GM19468 (cell line): Measurements from ENCODE around the gene CACUL1.
"Not testable (repeated sequence)": the region's sequence is repeated elsewhere in the genome, so short reads cannot be mapped to it uniquely, and the experiment has no call there.

ENCODE experiments used
- ATAC-seq: cut with Tn5 transposase; IDR thresholded peaks from one replicate; pipeline ENCODE4 v1.9.1; 2021; ENCODE audit warnings: mild to moderate bottlenecking, moderate library complexity, moderate number of reproducible peaks; ENCODE audit not compliant: unreplicated experiment; ENCODE audit errors: extremely low read depth

Gene CACUL1

DNA sequence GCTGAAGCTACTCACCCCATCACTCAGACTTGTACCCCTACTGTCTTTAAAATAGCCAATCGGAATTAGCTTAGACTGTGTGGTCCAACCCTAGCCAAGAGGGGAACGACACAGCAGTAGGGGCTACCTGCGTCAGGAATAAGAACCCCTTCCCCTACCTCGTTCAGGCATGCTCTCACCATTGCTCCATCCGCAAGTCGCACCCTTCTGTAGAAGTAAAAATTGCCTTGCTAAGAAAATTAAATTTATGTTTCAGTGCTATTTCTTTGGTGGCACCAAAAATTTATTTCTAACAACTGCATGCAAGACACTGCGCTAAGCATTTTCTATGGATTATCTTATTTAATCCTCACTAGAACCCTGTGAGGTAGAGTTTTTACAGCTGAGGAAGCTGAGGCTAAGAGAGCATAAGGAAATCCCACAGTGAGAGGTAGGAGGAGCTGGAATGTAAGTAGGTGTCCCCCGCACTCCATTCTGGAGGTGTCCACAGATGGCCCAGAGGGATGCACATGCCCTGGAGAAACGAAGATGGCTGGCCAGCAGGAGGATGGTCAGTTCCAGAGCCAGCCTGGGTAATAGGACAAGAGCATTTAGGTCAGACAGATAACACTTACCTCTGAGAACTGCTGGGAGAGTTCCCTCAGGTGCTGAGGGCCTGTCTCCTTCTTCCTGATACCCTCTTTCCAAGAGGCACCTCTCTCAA, 15.3 kb upstream of the CACUL1 start:
- no peak for ATAC-seq

DNA sequence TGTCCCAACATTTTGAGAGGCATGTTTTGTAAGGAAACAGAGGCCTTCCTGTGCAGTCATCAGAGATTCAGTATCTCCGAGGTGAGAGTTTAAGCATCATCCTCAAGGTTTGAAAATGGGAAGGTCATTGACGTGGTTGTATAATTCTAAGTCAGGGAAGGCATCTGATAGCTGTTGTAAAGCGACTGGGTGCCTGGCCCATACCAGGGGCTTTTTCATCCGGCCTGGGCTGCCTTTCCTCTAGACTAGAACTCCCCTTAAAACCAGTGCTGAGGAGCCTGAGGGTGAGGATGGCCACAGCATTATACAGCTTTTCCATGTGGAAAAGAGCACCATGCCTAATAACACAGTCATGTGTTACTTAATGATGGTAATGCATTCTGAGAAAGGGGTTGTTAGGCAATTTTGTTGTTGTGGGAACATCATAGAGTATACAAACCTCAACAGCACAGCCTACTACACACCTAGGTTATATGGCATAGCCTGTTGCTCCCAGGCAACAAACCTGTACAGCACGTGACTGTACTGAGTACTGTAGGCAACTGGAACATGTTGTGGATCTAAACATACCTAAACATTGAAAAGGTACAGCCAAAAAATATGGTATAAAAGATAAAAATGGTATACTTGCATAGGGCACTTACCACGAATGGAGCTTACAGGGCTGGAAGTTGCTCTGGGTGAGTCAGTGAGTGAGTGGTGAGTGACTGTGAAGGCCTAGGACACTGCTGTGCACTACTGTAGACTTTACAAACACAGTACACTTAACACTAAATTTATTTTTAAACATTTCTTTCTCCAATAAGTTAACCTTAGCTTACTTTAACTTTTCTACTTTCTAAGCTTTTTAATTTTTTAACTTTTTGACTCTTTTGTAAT, 13.5 kb upstream of the CACUL1 start:
- ATAC-seq = no peak

DNA sequence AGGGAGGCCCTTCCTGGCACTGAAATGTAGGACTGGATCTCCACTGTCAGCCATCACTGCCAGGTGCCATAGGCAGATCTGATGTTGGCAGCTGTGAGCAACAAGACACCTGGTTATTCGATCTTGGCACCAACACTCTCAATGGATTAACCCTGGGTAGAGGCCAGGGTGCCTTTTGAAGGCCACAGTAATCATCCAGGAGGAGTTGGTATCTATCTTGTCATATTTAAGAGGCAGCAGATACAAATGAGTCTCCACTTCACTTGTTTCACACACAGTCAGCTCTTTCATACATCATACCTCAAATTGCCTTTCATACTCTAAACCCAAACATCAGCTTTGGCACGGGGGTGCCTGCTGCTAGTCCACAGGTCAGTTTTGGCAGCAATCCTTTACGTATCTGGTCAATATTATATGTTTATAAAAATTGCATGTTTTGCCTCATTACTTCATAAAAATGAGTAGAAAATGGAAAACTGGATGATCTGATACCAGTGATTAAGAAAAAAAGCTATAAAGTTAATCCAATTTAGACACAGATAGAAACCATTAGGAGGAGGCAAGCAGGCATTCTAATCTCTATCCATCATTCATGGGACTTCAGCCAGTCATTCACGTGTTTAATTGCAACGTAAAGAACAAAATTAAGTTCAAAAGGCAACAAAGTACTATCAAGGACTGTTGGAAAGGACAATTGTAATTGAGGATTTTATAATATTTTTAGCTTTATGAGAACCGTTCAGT, 12.7 kb upstream of the CACUL1 start:
- no peak for ATAC-seq

DNA sequence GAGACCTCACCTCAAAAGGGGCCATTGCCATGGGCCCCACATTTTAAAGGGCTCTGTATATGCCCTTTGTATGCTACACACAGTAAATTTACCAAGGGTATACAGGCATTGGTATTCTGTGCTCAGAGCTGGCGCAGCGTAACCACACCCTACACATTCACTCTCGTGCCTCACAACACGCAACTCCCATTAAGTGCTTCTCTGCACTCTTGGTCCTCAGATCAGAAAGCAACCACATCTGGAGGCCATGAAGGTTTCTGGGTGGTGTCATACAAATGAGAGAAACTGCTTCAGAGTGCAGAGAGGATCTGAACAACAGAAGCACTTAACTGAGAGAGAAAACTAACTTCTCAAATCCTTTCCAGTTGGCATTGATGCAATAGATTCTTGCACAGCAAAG, 9.4 kb upstream of the CACUL1 start:
- no peak for ATAC-seq

DNA sequence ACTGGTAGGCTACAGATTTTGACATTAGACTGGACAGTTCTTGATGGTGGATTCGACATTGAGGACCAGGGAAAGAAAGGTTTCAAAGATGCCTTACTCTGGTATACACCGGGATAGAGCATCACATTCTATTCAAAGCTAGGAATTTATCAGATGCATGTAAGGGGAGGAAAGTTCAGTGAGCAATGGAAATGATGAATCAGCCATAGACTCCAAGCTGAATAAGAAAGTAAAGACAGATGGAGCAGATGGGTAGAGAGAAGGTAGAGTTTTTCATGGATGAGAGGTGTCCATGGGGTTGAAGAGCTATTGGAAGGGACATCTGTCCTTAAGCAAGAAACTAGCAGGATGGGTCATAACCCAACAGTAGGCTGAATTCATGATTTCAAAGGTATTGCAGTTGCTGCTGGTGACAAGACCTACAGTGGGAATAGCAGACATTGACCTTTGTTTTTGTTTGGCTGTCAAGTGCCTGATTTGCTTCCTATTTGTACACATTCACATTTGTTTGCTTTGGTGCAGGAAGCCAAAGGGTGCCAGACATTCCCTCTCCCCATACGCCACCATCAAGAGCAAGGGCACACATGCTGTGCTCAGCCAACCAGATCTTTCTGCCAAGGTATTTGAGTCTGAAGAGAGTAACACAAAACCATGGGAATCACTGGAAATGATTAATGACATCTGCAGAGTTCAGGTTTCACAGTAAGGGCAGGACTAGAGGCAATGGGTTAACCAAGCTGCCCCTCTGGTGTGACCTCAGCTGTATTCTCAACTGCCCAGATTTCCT, 8.6 kb upstream of the CACUL1 start:
- ATAC-seq = no peak

DNA sequence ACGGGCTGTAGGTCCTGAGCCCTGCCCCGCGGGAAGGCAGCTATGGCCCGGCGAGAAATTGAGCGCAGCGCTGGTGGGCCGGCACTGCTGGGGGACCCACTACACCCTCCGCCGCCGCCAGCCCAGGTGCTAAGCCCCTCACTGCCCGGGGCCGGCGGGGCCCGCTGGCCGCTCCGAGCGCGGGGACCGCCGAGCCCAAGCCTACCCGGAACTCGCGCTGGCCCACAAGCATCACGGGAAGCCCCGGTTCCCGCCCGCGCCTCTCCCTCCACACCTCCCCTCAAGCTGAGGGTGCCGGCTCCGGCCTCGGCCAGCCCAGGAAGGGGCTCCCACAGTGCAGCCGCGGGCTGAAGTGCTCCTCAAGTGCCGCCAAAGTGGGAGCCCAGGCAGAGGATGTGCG, 5.5 kb upstream of the CACUL1 start:
- ATAC-seq = no peak

DNA sequence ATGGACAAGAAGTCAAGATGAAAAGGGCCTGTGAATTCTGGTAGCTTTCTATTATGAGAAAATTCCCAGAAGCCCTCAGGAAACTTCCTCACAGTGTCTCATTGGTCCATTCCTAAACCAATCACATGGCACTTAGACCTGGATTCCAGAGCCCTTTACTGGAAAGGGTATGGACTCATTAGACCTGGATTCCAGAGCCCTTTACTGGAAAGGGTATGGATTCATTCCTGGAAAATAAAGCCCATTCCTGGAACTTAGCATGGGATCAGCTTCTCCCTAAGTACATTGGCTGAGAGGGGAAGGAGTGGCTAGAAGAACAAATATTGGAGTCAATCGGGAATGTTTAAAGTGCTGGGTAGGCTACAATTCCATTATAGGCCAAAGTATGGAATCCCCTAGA, 3.7 kb upstream of the CACUL1 start:
- ATAC-seq = no peak

DNA sequence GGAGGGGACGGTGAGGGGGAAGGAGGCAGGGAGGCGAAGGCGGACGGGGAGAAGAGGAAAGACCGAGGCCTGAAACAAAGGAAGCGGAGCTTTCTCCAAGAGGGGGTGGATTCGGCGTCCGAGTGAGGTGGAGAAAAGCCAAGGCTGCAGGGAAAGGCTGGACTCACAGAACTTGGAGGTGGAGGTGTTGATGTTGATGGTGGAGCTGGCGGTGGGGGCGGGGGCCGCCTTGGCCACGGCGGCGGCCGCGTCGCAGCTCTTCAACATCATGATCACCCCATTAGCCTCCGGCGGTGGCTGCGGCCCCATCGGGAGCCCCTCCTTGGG, 578 bp downstream of the CACUL1 start:
- no peak for ATAC-seq

DNA sequence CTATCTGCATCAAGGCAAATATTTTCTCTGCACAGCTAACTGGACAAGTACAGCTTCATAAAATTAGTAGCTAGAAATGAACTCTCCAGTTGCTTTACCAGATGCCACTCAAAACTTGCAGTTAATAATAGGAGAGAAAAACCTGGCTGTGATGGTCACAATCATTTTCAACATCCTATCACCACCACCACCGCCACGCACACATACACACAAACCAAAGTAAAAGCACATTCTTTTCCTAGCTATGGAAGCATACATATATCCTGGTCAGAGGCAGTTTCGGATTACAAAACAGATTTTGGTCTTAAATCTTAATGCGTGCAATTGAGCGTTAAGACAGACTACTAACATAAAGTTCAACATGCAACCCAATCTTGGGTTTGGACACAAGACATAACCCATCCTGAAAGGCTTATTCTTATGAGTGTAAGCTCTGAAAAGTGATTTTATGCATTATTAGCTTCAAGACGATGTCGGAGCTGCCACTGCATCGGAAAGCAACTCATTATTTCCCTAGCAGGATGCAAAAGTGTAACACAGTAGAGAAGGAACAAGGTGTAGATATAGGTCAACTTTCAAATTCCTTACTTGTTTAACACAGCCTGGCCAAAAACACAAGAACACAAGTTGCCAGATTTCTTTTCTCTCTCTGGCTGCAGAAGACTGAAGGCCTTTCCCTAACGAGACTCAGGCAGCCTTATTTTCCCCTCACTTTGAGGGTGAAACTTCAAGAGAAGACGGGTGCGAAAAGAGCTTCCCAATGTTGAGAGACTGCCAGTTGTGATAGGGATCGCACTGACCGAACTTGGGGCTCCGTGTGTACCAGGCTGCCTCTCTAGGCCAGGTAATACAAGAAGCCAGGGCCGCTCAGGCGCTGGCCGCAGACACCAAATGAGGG, 1.2 kb downstream of the CACUL1 start:
- no peak for ATAC-seq

DNA sequence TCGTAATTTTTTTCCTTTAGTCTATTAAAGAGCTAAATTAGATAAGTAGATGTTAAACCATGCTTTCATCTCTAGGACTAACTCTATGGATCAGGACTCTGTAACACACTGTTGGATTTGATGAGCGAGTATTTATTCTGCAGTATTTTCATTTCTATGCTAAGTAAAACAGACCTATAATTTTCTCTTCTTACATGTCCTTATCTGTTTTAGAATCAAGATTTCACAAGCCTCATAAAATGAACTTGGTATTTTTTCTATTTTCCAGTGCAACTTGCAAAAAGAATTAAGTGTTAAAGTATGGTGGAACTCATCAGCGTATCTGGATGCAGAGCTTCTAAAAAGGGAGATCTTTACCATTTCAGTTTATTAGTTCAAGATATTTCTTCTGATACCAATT, 2.4 kb downstream of the CACUL1 start:
- no peak for ATAC-seq

DNA sequence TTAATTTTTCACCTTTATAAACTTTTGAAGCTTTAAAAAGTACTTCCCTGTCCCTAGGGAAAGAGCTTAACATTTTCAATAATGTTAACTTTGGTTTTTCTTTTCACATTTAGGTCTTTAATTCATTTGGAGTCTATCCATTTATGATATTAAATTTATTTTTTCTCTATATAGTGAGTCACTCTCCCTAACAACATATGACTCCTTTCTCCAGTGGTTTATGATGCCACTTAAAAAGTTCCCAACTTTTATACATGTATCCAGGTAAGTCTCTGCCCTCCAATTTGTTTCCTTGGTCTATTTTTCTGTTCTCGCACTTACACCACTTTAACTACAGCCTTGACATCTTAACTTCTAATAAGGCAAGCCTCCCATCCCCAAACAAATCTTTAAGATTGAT, 3.5 kb downstream of the CACUL1 start:
- no peak for ATAC-seq

DNA sequence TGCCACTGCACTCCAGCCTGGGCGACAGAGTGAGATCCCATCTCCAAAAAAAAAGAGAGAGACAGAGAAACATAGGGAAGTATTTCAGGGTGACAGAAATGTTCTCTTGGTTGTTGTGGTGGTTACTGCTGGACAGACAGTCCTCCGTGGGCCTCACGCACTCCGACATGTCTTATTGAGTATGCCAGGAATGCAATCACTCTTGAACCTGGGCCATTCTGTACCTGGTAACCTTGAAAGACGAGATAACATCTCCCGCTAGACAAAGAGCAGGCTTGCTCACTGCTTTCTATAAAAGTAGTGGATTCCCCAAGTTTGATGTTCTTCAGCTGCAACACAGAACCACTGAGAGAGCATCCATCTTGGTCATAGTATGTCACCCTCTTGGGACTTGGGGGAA, 6.7 kb downstream of the CACUL1 start:
- ATAC-seq = no peak

DNA sequence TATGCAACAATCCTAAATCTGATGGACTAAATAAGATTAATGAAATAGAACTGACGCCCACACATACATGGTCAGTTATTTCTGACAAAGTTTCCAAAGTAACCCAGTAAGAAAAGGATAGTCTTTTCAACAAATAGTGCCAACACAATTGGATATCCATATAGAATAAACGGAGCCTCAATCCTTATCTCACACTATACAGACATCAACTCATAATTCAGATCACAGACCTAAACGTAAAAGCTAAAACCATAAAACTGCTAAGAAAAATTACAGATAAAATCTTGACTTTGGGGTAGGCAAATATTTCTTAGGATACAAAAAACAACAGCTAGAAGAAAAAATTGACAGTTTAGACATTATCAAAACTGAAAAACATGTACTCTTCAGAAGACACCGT, 8.5 kb downstream of the CACUL1 start:
- ATAC-seq = no peak

DNA sequence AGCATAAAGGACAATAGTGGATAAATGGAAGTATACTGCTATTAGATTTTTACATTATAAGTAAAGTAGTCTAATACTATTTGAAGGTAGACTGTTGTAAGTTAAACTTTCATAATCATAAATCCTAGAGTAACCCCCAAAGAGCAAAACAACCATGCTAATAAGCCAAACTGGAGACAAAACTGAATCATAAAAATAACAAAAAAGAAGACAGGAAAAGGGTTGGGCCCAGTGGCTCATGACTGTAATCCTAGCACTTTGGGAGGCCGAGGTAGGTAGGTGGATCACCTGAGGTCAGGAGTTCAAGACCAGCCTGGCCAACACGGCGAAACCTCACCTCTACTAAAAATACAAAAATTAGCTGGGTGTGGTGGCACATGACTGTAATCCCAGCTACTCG, 9.7 kb downstream of the CACUL1 start:
- no peak for ATAC-seq

DNA sequence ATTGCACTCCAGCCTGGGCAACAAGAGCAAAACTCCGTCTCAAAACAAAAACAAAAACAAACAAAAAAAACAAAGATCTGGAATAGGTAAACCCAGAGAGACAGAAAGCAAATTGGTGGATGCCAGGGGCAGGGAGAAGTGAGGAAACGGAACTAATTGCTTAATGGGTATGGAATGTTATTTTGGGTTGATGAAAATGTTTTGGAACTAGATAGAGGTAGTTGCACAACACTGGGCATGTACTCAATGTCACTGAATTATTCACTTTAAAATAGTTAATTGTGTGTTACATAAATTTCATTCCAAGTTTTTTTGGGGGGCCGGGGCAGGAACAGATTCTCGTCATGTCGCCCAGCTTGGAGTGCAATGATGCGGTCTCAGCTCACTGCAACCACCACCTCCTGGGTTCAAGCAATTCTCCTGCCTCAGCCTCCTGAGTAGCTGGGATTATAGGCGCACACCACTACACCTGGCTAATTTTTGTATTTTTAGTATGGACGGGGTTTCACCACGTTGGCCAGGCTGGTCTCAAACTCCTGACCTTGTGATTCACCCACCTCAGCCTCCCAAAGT, 10.3 kb downstream of the CACUL1 start:
- ATAC-seq = not testable (repeated sequence)

DNA sequence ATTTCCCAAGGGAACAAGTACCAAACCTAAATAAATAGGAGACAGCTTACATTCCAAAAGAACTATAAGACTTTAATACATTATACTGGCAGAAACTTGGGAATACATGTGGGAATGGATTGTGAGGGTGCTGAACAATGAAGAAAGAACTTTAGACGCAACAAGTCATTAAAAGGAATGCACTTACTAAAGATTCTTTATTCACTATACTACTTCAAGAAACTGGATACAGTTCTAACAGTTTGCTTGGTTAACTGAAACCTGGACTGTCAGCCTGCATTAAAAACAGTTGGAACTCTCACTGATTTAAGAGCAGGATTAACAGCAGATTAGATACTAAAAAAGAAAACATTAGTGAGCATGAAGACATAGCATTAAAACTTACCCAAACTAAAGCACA, 12.0 kb downstream of the CACUL1 start:
- ATAC-seq = no peak

DNA sequence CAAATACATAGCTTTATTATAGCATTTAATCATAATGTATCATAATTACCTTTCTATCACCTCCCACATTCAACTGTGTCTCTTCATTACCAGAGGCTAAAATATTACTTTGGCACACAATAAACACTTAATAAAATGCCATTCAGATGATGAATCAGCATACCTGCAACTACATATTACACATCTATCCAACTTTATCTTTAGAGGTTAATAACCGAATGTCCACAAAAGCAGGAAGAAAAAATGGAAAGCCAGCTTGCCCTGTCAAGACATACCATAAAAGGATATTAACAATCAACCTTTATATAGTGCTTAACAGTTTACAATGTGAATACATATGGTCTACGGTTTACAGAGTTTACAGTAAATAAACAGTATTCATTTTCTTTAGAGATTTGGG, 12.7 kb downstream of the CACUL1 start:
- no peak for ATAC-seq

DNA sequence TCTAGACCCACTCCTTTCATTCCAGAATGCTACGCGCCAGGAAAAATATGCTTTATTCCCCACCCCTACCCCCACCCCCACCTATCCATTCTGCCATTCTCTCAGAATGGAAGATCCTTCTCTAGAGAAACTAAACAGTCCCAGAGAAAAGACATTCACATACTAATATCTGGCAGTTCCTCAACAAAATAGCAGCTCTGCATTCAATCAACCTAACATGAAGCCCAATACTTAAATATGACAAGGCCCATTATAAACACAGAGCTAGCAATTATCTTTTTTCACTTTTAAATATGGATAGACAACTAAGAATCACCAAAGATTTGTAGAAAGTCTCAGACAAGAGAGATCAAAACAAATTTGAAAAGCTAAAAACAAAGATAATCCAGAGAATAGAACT, 16.4 kb downstream of the CACUL1 start:
- ATAC-seq = no peak

DNA sequence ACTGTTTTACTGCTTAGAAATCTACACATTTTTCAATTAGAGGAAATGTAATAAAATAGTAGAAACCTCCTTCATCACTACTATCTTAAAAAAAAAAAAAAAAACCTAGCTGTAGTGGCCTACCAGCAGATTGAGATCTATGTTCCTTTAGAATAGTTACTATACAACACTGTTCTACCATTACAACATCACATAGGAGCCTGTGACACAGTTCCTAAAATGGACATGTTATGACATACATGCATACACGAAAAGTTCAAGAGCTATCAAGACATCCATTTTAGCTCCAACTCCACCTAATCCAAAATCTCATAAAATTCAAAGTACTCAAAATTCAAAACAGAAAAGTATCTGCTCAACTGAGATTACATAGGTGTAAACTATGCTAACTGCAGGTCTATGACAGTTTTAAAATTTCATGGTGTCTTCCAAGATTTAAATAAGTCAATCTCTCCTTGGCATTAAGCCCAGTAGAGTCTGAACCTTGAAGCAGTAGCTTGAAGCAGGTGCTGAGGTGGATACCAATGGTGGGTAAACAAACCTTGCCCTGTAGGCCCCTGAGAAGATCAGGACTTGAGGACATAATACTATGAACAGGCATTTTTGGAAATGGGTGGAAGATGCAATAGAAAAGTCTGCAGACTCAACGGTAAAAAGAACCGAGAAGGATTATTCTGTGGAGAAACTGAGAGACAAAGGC, 17.0 kb downstream of the CACUL1 start:
- no peak for ATAC-seq
